ENCODE results near the gene ADCY3. TPM values are rescaled to one million over a fixed set of nuclear protein-coding genes. Genes with fewer than 3 reads are reported as not detected.

ADCY3 gene
- total and polyA plus RNA-seq, 10 of the 15 experiments (the other 5 are each of a cell fraction or from before 2014, with no cell fraction given), result 2.8 to 102 (median 50.4) TPM

- TF ChIP-seq ZBTB40 (IDR thresholded peaks at IDR 0.05; ENCODE audit: borderline replicate concordance) (no peak), PBX3 (IDR thresholded peaks at IDR 0.05; ENCODE audit: insufficient replicate concordance, low read depth, low read length) (no peak), RELB (IDR thresholded peaks at IDR 0.05; ENCODE audit: low read depth) (no peak), HDGF (IDR thresholded peaks at IDR 0.05) (no peak), ZNF274 (IDR thresholded peaks at IDR 0.05; ENCODE audit: insufficient read depth, insufficient read length) (no peak)
Observed at GRCh38 chr2:24806661-24807036, 113.4 kb downstream of the ADCY3 start (continued).
